Measurements from ENCODE around the gene PLA2G2F. TPM values are rescaled to one million over a fixed set of nuclear protein-coding genes. Genes with fewer than 3 reads are reported as not detected.
"Not testable (repeated sequence)": the region's sequence is repeated elsewhere in the genome, so short reads cannot be mapped to it uniquely, and the experiment has no call there.

Gene PLA2G2F
- total and polyA plus RNA-seq, 4 donors, result 0.03 to 0.13 TPM; not detected in 2

GRCh38 chr1:20123722-20124455 lies 15.2 kb upstream of the PLA2G2F start:
- Histone ChIP-seq H3K27me3 (ENCODE audit: control insufficient read depth in 1 of 2, insufficient read depth in 2 of 2, low read length in 1 of 2) (no peaks in the 10 kb centered on the region), H3K4me1 (ENCODE audit: control insufficient read depth in 1 of 2, insufficient read depth in 2 of 2, low read length in 2 of 2) (no peaks in the 10 kb centered on the region), H3K9me3 (ENCODE audit: control insufficient read depth, low read length) (peaks cover 3% of the 10 kb centered on the region), H3K27ac (ENCODE audit: low read depth in 1 of 2, low read length in 2 of 2) (no peak overlapping the region), H3K4me3 (ENCODE audit: low read length in 2 of 2) (no peak overlapping the region), H3K36me3 (ENCODE audit: control insufficient read depth in 1 of 2, insufficient read depth in 2 of 2, low read length in 1 of 2) (no peaks in the 10 kb centered on the region)
- no peak for ATAC-seq (ENCODE audit: low FRiP score)
- DNase-seq, result no peak
- WGBS, 2 donors, result 74 to 77% methylated on average over 10 of the region's 10 CpGs
- intact Hi-C loops (cut with DNase I), result no loop called here

DNA sequence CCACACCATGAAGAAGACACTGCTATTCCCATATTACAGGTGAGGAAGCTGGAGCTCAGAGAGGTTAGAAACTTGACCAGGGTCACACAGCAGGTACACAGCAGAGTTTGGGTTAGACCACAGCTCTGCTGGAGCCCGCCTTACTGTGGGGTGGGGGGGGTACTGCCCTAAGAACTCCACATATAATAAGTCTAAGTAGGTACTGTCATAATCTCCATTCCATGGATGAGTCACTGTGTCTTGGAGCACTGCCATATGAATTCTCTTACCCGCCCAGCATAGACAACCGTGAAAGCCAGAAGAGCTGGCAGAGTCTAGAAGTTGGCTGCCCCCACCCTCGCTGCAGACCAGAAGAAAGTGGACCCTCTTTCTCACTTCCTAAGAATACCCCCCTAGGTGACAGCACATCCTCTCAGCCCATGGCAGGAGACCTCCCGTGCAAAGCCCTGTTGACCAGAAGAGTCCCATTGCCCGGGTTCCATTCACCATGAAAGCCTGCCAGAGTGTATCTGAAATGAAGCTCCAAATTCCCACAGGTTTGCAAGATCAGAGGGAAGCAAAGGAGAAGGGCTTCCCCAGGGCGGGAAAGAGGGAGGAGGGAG lies 14.6 kb upstream of the PLA2G2F start:
- intact Hi-C loops (cut with DNase I), result no loop called here
- Histone ChIP-seq H3K27me3 (ENCODE audit: control insufficient read depth in 1 of 2, insufficient read depth in 2 of 2, low read length in 1 of 2) (no peaks in the 10 kb centered on the region), H3K4me1 (ENCODE audit: control insufficient read depth in 1 of 2, insufficient read depth in 2 of 2, low read length in 2 of 2) (no peaks in the 10 kb centered on the region), H3K9me3 (ENCODE audit: control insufficient read depth, low read length) (peaks cover 5% of the 10 kb centered on the region), H3K4me3 (ENCODE audit: low read length in 2 of 2) (no peak overlapping the region), H3K36me3 (ENCODE audit: control insufficient read depth in 1 of 2, insufficient read depth in 2 of 2, low read length in 1 of 2) (no peaks in the 10 kb centered on the region), H3K27ac (ENCODE audit: low read depth in 1 of 2, low read length in 2 of 2) (no peak overlapping the region)
- ATAC-seq (ENCODE audit: low FRiP score), result no peak
- 65 to 69% methylated on average over 7 of the region's 7 CpGs for WGBS, 2 donors
- DNase-seq, result no peak

DNA sequence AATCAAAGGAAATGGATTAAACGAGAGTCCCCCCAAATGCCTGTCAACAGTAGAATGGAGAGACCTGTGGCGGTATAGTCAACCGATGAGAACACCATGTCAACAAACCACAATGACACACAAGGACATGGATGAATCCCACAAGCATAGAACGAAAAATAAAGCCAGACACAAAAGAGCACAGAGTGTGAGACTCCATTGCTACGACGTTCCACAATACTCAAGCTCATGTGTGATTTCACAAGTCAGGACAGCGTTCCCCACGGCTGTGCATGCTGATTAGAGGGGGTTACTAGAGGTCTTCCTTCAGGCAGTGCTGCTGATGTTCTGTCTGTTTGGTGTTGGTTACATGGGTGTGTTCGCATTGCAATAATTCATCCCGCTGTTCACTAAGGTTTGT lies 14.0 kb upstream of the PLA2G2F start:
- no peak overlapping the region for H3K27ac ChIP-seq (ENCODE audit: low read depth in 1 of 2, low read length in 2 of 2)
- DNase-seq (no peak), ATAC-seq (ENCODE audit: low FRiP score) (no peak)
- peaks cover 5% of the 10 kb centered on the region for H3K9me3 ChIP-seq (ENCODE audit: control insufficient read depth, low read length)
- intact Hi-C loops (cut with DNase I), result no loop called here
- no peaks in the 10 kb centered on the region for H3K4me1 ChIP-seq (ENCODE audit: control insufficient read depth in 1 of 2, insufficient read depth in 2 of 2, low read length in 2 of 2)
- 81 to 83% methylated on average over 10 of the region's 10 CpGs for WGBS, 2 donors
- H3K27me3 ChIP-seq (ENCODE audit: control insufficient read depth in 1 of 2, insufficient read depth in 2 of 2, low read length in 1 of 2), result no peaks in the 10 kb centered on the region
- H3K36me3 ChIP-seq (ENCODE audit: control insufficient read depth in 1 of 2, insufficient read depth in 2 of 2, low read length in 1 of 2), result no peaks in the 10 kb centered on the region
- H3K4me3 ChIP-seq (ENCODE audit: low read length in 2 of 2), result no peak overlapping the region

DNA sequence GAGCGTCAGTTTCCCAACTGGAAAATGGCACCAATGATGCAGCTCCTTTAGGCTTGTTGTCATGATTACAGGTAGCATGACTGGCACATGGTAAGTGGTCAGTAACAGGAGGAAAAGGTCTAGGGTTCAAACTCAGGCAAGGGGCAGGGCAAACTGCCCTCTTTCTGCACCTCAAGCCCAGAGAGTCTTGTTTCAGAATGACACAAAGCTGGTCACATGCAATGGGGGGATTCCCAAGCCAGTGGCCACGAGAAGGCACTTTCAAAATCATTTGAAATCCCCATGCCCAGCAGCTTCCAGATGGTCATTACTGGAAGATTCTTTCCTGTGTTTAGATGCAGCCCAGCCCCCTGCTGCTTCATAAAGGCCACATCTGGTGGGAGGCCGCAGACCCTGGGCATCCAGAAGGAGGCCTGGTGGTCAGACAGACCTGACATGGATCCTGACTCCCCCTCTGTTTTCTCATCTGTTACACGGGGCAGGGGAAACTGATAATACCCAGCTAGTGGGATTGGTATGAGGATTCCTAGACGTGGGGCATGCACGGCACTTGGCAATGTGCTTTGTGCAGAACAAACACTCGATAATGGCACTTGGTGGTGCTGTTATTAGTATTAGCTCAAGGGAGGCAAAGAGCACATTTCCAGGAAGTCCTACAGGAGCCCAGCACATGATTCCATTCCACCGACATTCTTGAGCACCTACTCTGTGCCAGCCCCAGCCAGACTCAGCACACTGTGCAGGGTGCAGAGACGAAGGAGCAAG lies 12.9 kb upstream of the PLA2G2F start:
- peak; percentile 7 for ATAC-seq (ENCODE audit: low FRiP score)
- no peak overlapping the region for H3K27ac ChIP-seq (ENCODE audit: low read depth in 1 of 2, low read length in 2 of 2)
- intact Hi-C loops (cut with DNase I), result no loop called here
- no peak overlapping the region for H3K4me3 ChIP-seq (ENCODE audit: low read length in 2 of 2)
- no peaks in the 10 kb centered on the region for H3K36me3 ChIP-seq (ENCODE audit: control insufficient read depth in 1 of 2, insufficient read depth in 2 of 2, low read length in 1 of 2)
- 65 to 67% methylated on average over 9 of the region's 9 CpGs for WGBS, 2 donors
- H3K9me3 ChIP-seq (ENCODE audit: control insufficient read depth, low read length), result peaks cover 5% of the 10 kb centered on the region
- H3K27me3 ChIP-seq (ENCODE audit: control insufficient read depth in 1 of 2, insufficient read depth in 2 of 2, low read length in 1 of 2), result no peaks in the 10 kb centered on the region
- H3K4me1 ChIP-seq (ENCODE audit: control insufficient read depth in 1 of 2, insufficient read depth in 2 of 2, low read length in 2 of 2), result no peaks in the 10 kb centered on the region
- DNase-seq, result no peak

- no peaks in the 10 kb centered on the region for H3K27me3 ChIP-seq (ENCODE audit: control insufficient read depth in 1 of 2, insufficient read depth in 2 of 2, low read length in 1 of 2)
- no peak overlapping the region for H3K4me3 ChIP-seq (ENCODE audit: low read length in 2 of 2)
- DNase-seq (no peak), ATAC-seq (ENCODE audit: low FRiP score) (no peak)
- no peaks in the 10 kb centered on the region for H3K36me3 ChIP-seq (ENCODE audit: control insufficient read depth in 1 of 2, insufficient read depth in 2 of 2, low read length in 1 of 2)
- no peaks in the 10 kb centered on the region for H3K4me1 ChIP-seq (ENCODE audit: control insufficient read depth in 1 of 2, insufficient read depth in 2 of 2, low read length in 2 of 2)
- 93 to 96% methylated on average over 10 of the region's 10 CpGs for WGBS, 2 donors
- intact Hi-C loops (cut with DNase I), result no loop called here
- no peak overlapping the region for H3K27ac ChIP-seq (ENCODE audit: low read depth in 1 of 2, low read length in 2 of 2)
- H3K9me3 ChIP-seq (ENCODE audit: control insufficient read depth, low read length), result peaks cover 5% of the 10 kb centered on the region
Measured at GRCh38 chr1:20126806-20127440, 12.2 kb upstream of the PLA2G2F start.

GRCh38 chr1:20130518-20130917 lies 8.6 kb upstream of the PLA2G2F start:
- H3K9me3 ChIP-seq (ENCODE audit: control insufficient read depth, low read length), result not testable (repeated sequence)
- WGBS, 2 donors, result 91 to 92% methylated on average over 3 of the region's 3 CpGs

DNA sequence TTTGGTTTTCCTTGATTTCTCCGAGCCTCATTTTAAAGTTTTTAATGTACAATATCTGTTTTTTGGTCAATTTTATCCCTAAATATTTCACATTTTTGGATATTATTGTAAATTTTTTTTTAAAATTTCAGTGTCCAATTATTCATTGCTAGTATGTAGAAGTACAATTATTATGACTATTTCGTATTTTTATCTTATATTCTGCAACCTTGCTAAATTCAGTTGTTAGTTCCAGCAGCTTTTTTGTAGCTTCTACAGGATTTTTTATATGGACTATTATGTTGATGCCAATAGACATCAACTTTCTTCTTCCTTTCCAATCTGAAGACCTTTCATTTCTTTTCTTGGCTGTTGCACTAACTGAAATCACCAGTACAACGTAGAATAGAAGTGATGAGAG lies 4.1 kb upstream of the PLA2G2F start:
- WGBS, 2 donors, result 90 to 93% methylated on average over 3 of the region's 3 CpGs

More at GRCh38 chr1:20130518-20130917, 8.6 kb upstream of the PLA2G2F start:
- H3K27me3 ChIP-seq (ENCODE audit: control insufficient read depth in 1 of 2, insufficient read depth in 2 of 2, low read length in 1 of 2); intact Hi-C loops (cut with DNase I); DNase-seq; H3K36me3 ChIP-seq (ENCODE audit: control insufficient read depth in 1 of 2, insufficient read depth in 2 of 2, low read length in 1 of 2); H3K4me1 ChIP-seq (ENCODE audit: control insufficient read depth in 1 of 2, insufficient read depth in 2 of 2, low read length in 2 of 2); H3K4me3 ChIP-seq (ENCODE audit: low read length in 2 of 2); H3K27ac ChIP-seq (ENCODE audit: low read depth in 1 of 2, low read length in 2 of 2); ATAC-seq (ENCODE audit: low FRiP score): not testable (repeated sequence)

DNA sequence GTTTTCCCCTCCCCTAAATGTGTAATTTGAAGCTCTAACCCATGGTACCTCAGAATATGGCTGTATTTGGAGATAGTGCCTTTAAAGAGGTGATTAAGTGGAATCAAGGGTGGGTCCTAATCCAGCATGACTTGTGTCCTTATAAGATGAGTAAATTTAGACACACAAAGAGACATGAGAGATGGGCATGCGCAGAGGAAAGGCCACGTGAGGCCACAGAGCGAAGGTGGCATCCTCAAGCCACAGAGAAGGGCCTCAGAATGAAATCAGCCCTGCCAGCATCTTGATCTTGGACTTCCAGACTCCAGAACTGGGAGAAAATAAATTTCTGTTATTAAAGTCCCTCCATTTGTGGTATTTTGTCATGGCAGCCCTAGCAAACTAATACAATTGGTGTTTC lies 2.9 kb upstream of the PLA2G2F start:
- Histone ChIP-seq H3K4me3 (ENCODE audit: low read length in 2 of 2) (no peak overlapping the region), H3K36me3 (ENCODE audit: control insufficient read depth in 1 of 2, insufficient read depth in 2 of 2, low read length in 1 of 2) (no peaks in the 10 kb centered on the region), H3K27me3 (ENCODE audit: control insufficient read depth in 1 of 2, insufficient read depth in 2 of 2, low read length in 1 of 2) (no peaks in the 10 kb centered on the region), H3K9me3 (ENCODE audit: control insufficient read depth, low read length) (no peaks in the 10 kb centered on the region), H3K27ac (ENCODE audit: low read depth in 1 of 2, low read length in 2 of 2) (no peak overlapping the region), H3K4me1 (ENCODE audit: control insufficient read depth in 1 of 2, insufficient read depth in 2 of 2, low read length in 2 of 2) (no peaks in the 10 kb centered on the region)
- WGBS, 2 donors, result 93 to 94% methylated on average over 3 of the region's 3 CpGs
- intact Hi-C loops (cut with DNase I), result no loop called here
- ATAC-seq (ENCODE audit: low FRiP score) (no peak), DNase-seq (no peak)

More for the DNA sequence above, 4.1 kb upstream of the PLA2G2F start:
- no peak for ATAC-seq (ENCODE audit: low FRiP score)
- Histone ChIP-seq H3K9me3 (ENCODE audit: control insufficient read depth, low read length) (no peaks in the 10 kb centered on the region), H3K36me3 (ENCODE audit: control insufficient read depth in 1 of 2, insufficient read depth in 2 of 2, low read length in 1 of 2) (no peaks in the 10 kb centered on the region), H3K27me3 (ENCODE audit: control insufficient read depth in 1 of 2, insufficient read depth in 2 of 2, low read length in 1 of 2) (no peaks in the 10 kb centered on the region), H3K4me1 (ENCODE audit: control insufficient read depth in 1 of 2, insufficient read depth in 2 of 2, low read length in 2 of 2) (no peaks in the 10 kb centered on the region), H3K4me3 (ENCODE audit: low read length in 2 of 2) (no peak overlapping the region), H3K27ac (ENCODE audit: low read depth in 1 of 2, low read length in 2 of 2) (no peak overlapping the region)
- no peak for DNase-seq
- intact Hi-C loops (cut with DNase I), result no loop called here
